ENCODE measurements around the gene FMO1.

- TF ChIP-seq EZH2 (IDR thresholded peaks at IDR 0.05; ENCODE audit: borderline replicate concordance, insufficient read depth, low read depth, low read length, poor library complexity, severe bottlenecking) (no peak), CTCF (IDR thresholded peaks at IDR 0.05) (no peak)
These were observed 29.2 kb downstream of the FMO1 start for GRCh38 chr1:171277534-171277933.

Data from B cell (primary cell).